Measurements from ENCODE around the gene TMPRSS9. TPM values are rescaled to one million over a fixed set of nuclear protein-coding genes. Genes with fewer than 3 reads are reported as not detected.

Gene TMPRSS9
- total and polyA plus RNA-seq, 2 of the 13 experiments (the other 11 are each of a cell fraction or from before 2014, with no cell fraction given) = 2.5 to 5.2 TPM

GRCh38 chr19:2462635-2463421, 102.8 kb downstream of the TMPRSS9 start (continued):
- TF ChIP-seq RNF219 (CRISPR knock-in tag; IDR thresholded peaks at IDR 0.05) (peak; percentile 75; the same call in 1 of the 2 replicates), GABPA (IDR thresholded peaks at IDR 0.05; ENCODE audit: low read depth, low read length) (no peak), GABPA (CRISPR knock-in tag; IDR thresholded peaks at IDR 0.05; ENCODE audit: low read depth) (peak; percentile 73), GMEB2 (CRISPR knock-in tag; IDR thresholded peaks at IDR 0.05; ENCODE audit: low read depth) (no peak), ZNF563 (CRISPR knock-in tag; IDR thresholded peaks at IDR 0.05) (peak; percentile 46; the same call in 1 of the 2 replicates), CCDC6 (CRISPR knock-in tag; IDR thresholded peaks at IDR 0.05) (peak; percentile 85), SPEN (CRISPR knock-in tag; IDR thresholded peaks at IDR 0.05; ENCODE audit: low read depth) (peak; percentile 68), NCOR1 (IDR thresholded peaks at IDR 0.05; ENCODE audit: borderline replicate concordance, low read length) (no peak), SRSF4 (IDR thresholded peaks at IDR 0.05; ENCODE audit: low read depth, low read length, poor library complexity, severe bottlenecking) (no peak), ZNF839 (CRISPR knock-in tag; IDR thresholded peaks at IDR 0.05; ENCODE audit: borderline replicate concordance) (no peak), PTBP1 (IDR thresholded peaks at IDR 0.05; ENCODE audit: low read depth, low read length, poor library complexity, severe bottlenecking) (peak; percentile 99), HNF1B (CRISPR knock-in tag; IDR thresholded peaks at IDR 0.05) (peak; percentile 79), MED13 (CRISPR knock-in tag; IDR thresholded peaks at IDR 0.05) (peak; percentile 84), ZNF343 (CRISPR knock-in tag; IDR thresholded peaks at IDR 0.05) (peak; percentile 75), CBX2 (IDR thresholded peaks at IDR 0.05; ENCODE audit: low read depth, low read length) (no peak), CBX2 (CRISPR knock-in tag; IDR thresholded peaks at IDR 0.05; ENCODE audit: low read depth) (no peak), RFXANK (CRISPR knock-in tag; IDR thresholded peaks at IDR 0.05) (peak; percentile 68; the same call in 1 of the 2 replicates), ZNF460 (CRISPR knock-in tag; IDR thresholded peaks at IDR 0.05; ENCODE audit: borderline replicate concordance) (peak; percentile 70; the same call in 1 of the 2 replicates), ZNF546 (CRISPR knock-in tag; conservative IDR thresholded peaks at IDR 0.05) (no peak), ZNF101 (CRISPR knock-in tag; IDR thresholded peaks at IDR 0.05; ENCODE audit: borderline replicate concordance, low read depth) (no peak)
